ENCODE data around the gene NFE2L3. TPM values are rescaled to one million over a fixed set of nuclear protein-coding genes. Genes with fewer than 3 reads are reported as not detected.

NFE2L3 gene
- total and polyA plus RNA-seq, 2 of the 8 experiments (the other 6 are each of a cell fraction or from before 2014, with no cell fraction given): 64.9 to 76.5 TPM

DNA sequence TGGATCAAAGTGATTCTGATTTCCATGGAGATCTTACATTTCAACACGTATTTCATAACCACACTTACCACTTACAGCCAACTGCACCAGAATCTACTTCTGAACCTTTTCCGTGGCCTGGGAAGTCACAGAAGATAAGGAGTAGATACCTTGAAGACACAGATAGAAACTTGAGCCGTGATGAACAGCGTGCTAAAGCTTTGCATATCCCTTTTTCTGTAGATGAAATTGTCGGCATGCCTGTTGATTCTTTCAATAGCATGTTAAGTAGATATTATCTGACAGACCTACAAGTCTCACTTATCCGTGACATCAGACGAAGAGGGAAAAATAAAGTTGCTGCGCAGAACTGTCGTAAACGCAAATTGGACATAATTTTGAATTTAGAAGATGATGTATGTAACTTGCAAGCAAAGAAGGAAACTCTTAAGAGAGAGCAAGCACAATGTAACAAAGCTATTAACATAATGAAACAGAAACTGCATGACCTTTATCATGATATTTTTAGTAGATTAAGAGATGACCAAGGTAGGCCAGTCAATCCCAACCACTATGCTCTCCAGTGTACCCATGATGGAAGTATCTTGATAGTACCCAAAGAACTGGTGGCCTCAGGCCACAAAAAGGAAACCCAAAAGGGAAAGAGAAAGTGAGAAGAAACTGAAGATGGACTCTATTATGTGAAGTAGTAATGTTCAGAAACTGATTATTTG lies 33.3 kb downstream of the NFE2L3 start (continued):
- no peak for TF ChIP-seq EP300 (IDR thresholded peaks at IDR 0.05; ENCODE audit: borderline replicate concordance in 1 of 2, low read depth in 2 of 2, low read length in 2 of 2)
- TF ChIP-seq KDM1A (IDR thresholded peaks at IDR 0.05; ENCODE audit: borderline replicate concordance, low read length): no peak
- TF ChIP-seq, protein P1, sequence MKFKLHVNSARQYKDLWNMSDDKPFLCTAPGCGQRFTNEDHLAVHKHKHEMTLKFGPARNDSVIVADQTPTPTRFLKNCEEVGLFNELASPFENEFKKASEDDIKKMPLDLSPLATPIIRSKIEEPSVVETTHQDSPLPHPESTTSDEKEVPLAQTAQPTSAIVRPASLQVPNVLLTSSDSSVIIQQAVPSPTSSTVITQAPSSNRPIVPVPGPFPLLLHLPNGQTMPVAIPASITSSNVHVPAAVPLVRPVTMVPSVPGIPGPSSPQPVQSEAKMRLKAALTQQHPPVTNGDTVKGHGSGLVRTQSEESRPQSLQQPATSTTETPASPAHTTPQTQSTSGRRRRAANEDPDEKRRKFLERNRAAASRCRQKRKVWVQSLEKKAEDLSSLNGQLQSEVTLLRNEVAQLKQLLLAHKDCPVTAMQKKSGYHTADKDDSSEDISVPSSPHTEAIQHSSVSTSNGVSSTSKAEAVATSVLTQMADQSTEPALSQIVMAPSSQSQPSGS (IDR thresholded peaks at IDR 0.05; ENCODE audit: low read length): no peak; the same call in 1 of the 2 replicates
- TF ChIP-seq JUN (IDR thresholded peaks at IDR 0.05; ENCODE audit: low read depth, low read length): no peak
- no peak for TF ChIP-seq CREB1 (IDR thresholded peaks at IDR 0.05)
- TF ChIP-seq SP4 (IDR thresholded peaks at IDR 0.05; ENCODE audit: low read length): no peak
- no peak for TF ChIP-seq HDAC2 (IDR thresholded peaks at IDR 0.05; ENCODE audit: borderline replicate concordance in 1 of 2, low read depth in 2 of 2, low read length in 2 of 2)
- no peak for TF ChIP-seq E2F6 (IDR thresholded peaks at IDR 0.05)
